ENCODE measurements around the gene BSG. TPM values are rescaled to one million over a fixed set of nuclear protein-coding genes. Genes with fewer than 3 reads are reported as not detected.

Gene BSG
- total RNA-seq, 1 donor = 94.2 TPM

DNA sequence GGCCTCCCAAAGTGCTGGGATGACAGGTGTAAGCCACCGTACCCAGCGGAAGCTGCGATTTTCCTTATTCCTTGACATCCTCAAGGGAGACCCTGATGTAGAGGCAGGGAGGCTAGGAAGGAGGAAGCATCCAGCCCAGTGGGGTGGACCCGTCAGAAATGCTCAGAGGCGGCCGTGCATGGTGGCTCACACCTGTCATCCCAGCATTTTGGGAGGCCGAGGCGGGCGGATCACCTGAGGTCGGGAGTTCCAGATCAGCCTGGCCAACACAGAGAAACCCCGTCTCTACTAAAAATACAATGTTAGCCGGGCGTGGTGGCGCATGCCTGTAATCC, 17.0 kb upstream of the BSG start:
- Histone ChIP-seq H3K4me3 (ENCODE audit: low read length) (no peak overlapping the region), H3K9me3 (ENCODE audit: low read depth, low read length) (no peaks in the 10 kb centered on the region), H3K27me3 (ENCODE audit: insufficient read depth, low read length) (no peaks in the 10 kb centered on the region), H3K4me1 (ENCODE audit: insufficient read depth, low read length) (peaks cover 6% of the 10 kb centered on the region)

DNA sequence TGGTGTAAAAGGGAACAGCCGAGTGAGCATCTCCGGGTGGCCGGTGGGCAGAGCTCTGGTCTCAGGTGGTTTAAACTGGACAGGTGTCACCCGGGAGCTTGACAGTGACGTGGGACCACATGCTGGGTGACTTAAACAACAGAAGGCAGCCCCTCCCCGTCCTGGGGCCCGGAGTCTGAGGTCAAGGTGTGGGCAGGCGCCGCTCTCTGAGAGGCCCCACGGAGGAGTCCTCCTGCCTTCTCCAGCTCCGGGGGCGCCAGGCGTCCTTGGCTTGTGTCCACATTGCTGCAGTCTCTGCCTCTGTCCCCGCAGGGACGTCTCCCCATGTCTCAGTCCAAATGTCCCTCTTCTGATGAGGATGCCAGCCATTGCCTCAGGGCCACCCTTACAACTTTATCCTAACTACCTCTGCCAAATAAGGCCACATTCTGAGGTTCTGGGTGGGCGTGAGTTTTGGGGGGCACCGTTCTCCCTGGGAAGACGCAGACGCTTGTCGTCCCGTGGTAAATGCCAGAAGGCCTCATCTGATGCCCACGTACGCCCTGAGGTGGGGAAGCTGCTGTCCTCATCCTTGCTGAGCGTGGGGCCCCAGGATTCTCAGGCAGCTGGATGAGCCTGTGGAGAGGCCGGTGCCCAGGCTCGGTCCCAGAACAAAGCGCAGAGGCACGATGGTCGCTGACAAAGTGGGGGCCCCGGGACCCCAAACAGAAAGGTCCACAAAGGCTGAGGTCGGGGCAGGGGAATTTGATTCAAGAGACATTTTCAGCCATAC, 15.6 kb upstream of the BSG start:
- H3K4me3 ChIP-seq (ENCODE audit: low read length) = no peak overlapping the region
- no peaks in the 10 kb centered on the region for H3K27me3 ChIP-seq (ENCODE audit: insufficient read depth, low read length)
- no peaks in the 10 kb centered on the region for H3K9me3 ChIP-seq (ENCODE audit: low read depth, low read length)
- H3K4me1 ChIP-seq (ENCODE audit: insufficient read depth, low read length) = peaks cover 6% of the 10 kb centered on the region

DNA sequence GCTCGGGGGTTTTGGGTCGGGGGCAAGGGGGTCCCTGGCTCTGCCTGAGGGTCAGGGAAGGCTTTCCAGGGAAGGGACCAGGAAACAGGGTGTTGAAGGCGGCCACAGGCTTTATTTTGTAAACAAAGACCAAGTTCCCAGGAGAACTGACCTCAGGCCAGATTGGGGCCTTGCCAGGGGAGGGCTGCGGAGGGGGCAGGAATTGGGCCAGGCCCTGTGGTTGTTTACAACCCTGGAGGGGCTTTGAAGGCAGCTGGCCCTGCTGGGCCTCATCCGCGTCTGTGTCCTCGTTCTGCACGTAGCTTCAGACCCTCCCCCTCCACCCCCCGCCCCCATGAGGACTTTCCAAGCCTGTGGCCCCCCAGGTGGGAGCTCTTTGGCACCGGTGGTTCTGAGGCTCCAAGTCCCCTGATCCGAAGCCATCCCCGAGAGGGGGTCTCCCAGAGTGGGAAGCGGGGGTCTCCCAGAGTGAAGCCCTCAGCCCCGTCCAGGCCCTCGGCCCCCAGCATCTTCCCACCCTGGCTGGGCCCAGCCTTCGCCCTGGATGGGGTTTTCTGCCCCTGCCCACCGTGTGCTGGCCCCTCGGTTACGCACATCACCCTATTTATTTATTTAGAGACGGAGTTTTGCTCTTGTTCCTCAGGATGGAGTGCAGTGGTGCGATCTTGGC, 13.5 kb upstream of the BSG start:
- Histone ChIP-seq H3K4me3 (ENCODE audit: low read length) (no peak overlapping the region), H3K9me3 (ENCODE audit: low read depth, low read length) (no peaks in the 10 kb centered on the region), H3K27me3 (ENCODE audit: insufficient read depth, low read length) (no peaks in the 10 kb centered on the region), H3K4me1 (ENCODE audit: insufficient read depth, low read length) (peaks cover 6% of the 10 kb centered on the region)

DNA sequence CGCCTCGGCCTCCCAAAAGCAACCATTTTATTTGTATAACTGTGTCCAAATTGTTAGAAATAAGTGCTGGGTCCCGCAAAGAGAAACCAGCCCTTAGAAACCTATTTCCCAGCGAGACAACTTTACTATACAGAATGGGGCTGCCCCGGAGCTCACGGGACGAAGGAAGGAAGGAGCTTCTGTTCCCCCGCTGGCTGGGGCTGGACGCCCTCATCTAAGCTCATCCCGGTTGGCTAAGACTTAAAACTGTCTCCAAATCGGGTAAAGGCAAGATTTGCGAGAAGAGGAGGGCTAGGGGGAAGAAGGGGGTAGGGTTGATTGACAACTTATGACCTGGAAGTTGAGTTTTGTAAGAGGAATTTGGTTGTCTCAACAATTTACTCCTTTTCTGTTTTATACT, 12.3 kb upstream of the BSG start:
- Histone ChIP-seq H3K27me3 (ENCODE audit: insufficient read depth, low read length) (no peaks in the 10 kb centered on the region), H3K4me1 (ENCODE audit: insufficient read depth, low read length) (peaks cover 6% of the 10 kb centered on the region), H3K4me3 (ENCODE audit: low read length) (no peak overlapping the region), H3K9me3 (ENCODE audit: low read depth, low read length) (no peaks in the 10 kb centered on the region)

DNA sequence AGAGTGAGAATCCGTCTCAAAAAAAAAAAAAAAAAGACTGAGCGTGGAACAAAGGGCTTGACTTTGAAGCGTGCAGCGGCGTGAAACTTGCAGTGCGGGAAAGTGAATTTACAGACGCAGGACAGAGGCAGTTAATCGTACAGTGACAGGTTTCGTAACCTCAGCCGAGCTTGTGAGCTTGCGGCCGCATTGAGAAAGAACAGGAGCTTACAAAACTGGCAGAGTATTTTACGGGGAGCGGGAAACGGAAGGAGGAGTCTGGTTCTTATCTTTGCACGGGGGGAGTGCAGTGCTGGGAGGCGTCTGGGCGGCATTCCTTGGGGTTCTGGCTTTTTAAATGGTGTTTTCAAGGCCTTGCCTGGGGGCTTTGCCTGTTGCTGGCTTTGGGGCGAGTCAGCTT, 6.0 kb upstream of the BSG start:
- no peaks in the 10 kb centered on the region for H3K27me3 ChIP-seq (ENCODE audit: insufficient read depth, low read length)
- peaks cover 25% of the 10 kb centered on the region for H3K4me1 ChIP-seq (ENCODE audit: insufficient read depth, low read length)
- H3K4me3 ChIP-seq (ENCODE audit: low read length) = peak overlapping the region; percentile 28
- no peaks in the 10 kb centered on the region for H3K9me3 ChIP-seq (ENCODE audit: low read depth, low read length)

DNA sequence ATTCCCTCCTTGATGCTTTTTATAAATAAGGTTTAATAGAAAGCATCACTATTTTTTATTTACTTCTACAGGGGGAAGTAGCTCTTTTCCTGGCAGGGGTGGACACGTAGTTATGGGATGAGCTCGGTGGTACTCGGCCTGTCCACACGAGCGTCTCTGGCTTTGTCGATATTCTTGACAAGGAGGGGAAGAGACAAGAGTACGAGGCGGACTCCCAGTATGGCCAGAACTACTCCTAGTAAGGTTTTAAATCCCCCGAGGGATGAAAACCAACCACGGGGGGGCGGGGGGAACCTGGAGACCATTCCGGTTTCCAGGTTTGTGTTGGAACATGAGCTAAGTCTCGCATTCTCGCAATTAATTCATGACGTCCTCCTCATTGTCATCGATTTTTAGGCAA, 5.6 kb upstream of the BSG start:
- Histone ChIP-seq H3K27me3 (ENCODE audit: insufficient read depth, low read length) (no peaks in the 10 kb centered on the region), H3K9me3 (ENCODE audit: low read depth, low read length) (no peaks in the 10 kb centered on the region), H3K4me1 (ENCODE audit: insufficient read depth, low read length) (peaks cover 29% of the 10 kb centered on the region), H3K4me3 (ENCODE audit: low read length) (peak overlapping the region; percentile 28)

DNA sequence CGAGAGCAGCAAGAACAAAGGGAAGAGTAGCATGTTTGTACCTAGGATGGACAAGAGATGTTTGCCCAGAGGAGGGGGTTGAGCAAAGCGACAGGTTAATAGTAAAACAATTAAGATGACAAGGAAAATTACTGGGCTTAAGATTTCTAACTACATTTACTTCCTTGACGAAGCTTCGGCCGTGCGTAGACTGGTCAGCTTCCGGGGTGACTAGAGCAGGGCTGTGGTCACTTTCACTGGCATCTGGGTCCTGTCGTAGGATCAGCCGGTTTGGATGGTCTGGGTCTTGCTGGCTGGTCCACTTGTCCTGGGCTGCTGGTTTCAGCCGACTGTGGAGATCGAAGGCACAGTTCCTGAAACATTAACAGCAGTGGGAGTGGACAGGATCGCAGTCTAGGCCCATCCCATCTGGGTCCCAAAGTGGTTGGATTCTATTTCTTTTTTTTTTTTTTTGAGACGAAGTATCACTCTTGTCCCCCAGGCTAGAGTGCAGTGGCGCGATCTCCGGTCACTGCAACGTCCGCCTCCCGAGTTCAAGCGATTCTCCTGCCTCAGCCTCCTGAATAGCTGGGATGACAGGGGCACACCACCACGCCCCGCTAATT, 5.0 kb upstream of the BSG start:
- H3K27me3 ChIP-seq (ENCODE audit: insufficient read depth, low read length) = no peaks in the 10 kb centered on the region
- H3K9me3 ChIP-seq (ENCODE audit: low read depth, low read length) = no peaks in the 10 kb centered on the region
- H3K4me1 ChIP-seq (ENCODE audit: insufficient read depth, low read length) = peaks cover 29% of the 10 kb centered on the region
- H3K4me3 ChIP-seq (ENCODE audit: low read length) = peak overlapping the region; percentile 28

DNA sequence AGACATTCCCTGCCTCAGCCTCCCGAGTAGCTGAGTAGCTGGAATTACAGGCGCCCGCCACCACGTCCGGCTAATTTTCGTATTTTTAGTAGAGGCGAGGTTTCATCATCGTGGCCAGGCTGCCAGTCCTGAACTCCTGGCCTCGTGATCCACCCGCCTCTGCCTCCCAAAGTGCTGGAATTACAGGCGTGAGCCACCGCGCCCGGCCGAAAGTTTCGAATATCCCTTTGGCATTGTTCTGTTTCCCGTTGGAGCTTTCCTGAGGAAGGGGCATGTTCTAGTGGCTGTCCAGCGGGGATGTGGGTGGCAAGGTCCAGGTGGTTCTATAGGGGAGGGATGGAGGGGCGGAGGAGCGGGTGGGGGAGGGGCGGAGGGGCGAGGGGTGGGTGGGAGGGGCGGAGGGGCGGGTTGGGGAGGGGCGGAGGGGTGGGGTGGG, 2.1 kb upstream of the BSG start:
- H3K27me3 ChIP-seq (ENCODE audit: insufficient read depth, low read length) = no peaks in the 10 kb centered on the region
- H3K4me3 ChIP-seq (ENCODE audit: low read length) = no peak overlapping the region
- H3K4me1 ChIP-seq (ENCODE audit: insufficient read depth, low read length) = peaks cover 53% of the 10 kb centered on the region
- no peaks in the 10 kb centered on the region for H3K9me3 ChIP-seq (ENCODE audit: low read depth, low read length)

DNA sequence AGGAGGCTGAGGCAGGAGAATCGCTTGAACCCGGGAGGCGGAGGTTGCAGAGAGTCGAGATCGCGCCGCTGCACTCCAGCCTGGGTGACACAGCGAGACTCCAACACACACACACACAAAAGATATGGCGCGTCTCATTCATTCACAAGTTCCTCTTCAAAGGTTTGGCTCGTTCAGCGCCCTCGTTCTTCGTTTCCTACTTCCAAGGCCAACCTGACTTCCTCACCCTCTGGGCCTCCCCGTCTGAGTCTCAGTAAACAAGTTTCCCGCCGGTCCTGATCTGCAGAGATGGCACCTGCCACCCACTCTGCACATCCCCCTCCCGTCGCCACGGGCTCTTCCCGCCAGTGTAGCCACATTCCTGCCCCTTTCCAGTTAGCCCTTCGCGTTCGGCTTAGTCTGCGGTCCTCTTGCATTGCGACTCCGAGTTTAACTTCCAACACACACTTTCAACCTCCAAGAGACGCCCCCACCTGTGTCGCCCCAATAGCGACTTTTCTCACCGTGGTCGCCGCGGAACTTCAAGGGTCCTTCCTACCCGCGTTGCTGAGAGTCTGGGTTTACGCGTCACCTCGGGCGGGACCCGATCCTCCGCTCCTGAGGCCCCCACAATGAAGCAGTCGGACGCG, 1.3 kb upstream of the BSG start:
- Histone ChIP-seq H3K27me3 (ENCODE audit: insufficient read depth, low read length) (no peaks in the 10 kb centered on the region), H3K9me3 (ENCODE audit: low read depth, low read length) (no peaks in the 10 kb centered on the region), H3K4me3 (ENCODE audit: low read length) (peak overlapping the region; percentile 85), H3K4me1 (ENCODE audit: insufficient read depth, low read length) (peaks cover 58% of the 10 kb centered on the region)

DNA sequence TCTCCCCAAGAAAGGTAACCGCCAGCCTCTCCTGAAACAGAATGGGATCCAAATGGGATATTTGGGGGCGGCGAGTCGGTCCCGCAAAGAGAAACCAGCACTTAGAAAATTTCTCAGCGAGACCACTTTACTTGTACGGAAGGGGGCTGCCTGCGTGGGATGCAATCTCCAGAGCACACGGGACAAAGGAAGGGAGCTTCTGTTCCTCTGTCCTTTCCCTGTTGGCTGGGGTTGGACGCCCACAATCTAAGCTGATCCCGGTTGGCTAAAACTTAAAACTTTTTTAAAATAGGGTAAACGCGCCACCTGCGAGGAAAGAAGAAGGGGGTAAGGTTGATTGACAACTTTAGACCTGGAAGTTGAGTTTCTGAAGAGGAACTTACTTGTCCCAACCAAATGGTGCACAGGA, 826 bp upstream of the BSG start:
- H3K4me3 ChIP-seq (ENCODE audit: low read length) = peak overlapping the region; percentile 85
- H3K9me3 ChIP-seq (ENCODE audit: low read depth, low read length) = no peaks in the 10 kb centered on the region
- H3K27me3 ChIP-seq (ENCODE audit: insufficient read depth, low read length) = no peaks in the 10 kb centered on the region
- H3K4me1 ChIP-seq (ENCODE audit: insufficient read depth, low read length) = peaks cover 58% of the 10 kb centered on the region

DNA sequence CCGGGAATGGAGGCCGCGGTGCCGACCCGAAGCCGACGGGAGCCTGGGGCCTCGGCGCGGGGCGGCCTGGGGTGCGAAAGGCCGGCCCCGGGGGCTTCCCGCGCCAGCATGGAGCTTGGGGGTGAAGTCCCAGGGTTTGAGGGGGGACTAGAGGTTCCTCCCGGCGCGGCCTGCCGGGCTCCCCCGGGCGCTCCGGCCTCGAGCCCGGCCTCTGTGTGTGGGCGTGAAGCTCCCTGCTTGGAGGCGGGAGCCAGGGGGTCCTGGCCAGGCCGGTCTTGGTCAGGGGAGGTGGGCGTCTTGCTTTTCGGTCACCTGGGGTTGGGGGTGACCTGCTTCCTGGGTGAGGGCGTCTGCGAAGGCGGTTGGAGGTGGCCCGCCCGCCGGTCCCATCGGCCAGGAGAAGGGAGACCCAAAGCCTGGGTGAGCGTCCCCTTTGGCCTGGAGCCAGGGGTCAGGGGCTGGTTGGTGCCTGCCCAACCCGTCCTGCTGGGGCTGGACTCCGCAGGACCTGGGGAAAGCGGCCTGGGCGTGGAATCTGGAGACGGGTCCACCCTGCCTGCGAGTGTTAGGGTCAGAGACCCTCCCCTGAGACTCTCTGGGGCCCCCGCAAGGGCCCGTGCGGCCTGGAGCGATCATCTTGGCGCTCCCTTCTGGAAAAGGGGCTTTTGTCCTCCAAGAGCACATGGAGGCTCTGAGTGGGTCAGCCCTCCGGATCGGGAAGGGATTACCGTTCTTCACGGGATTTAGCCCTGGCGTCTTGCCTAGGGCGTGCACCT, 535 bp downstream of the BSG start:
- H3K4me1 ChIP-seq (ENCODE audit: insufficient read depth, low read length) = peaks cover 45% of the 10 kb centered on the region
- H3K27me3 ChIP-seq (ENCODE audit: insufficient read depth, low read length) = no peaks in the 10 kb centered on the region
- no peaks in the 10 kb centered on the region for H3K9me3 ChIP-seq (ENCODE audit: low read depth, low read length)
- H3K4me3 ChIP-seq (ENCODE audit: low read length) = peak overlapping the region; percentile 85

DNA sequence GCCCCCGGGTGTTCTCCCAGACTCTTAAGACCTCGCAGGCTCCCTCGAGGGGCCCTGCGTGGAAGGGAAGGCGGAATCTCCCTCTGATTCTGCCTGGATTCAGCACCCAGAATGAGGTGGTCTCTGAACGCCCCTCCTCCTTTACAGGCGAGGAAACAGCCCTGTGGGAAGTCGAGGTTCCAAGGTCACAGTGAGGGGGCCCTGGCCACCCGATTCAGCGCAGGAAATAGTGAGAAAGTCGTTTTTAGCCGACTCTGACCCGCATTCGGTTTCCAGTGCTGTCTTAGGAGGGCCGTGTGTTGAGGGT, 1.1 kb downstream of the BSG start:
- Histone ChIP-seq H3K4me3 (ENCODE audit: low read length) (peak overlapping the region; percentile 85), H3K4me1 (ENCODE audit: insufficient read depth, low read length) (peaks cover 43% of the 10 kb centered on the region), H3K9me3 (ENCODE audit: low read depth, low read length) (no peaks in the 10 kb centered on the region), H3K27me3 (ENCODE audit: insufficient read depth, low read length) (no peaks in the 10 kb centered on the region)

DNA sequence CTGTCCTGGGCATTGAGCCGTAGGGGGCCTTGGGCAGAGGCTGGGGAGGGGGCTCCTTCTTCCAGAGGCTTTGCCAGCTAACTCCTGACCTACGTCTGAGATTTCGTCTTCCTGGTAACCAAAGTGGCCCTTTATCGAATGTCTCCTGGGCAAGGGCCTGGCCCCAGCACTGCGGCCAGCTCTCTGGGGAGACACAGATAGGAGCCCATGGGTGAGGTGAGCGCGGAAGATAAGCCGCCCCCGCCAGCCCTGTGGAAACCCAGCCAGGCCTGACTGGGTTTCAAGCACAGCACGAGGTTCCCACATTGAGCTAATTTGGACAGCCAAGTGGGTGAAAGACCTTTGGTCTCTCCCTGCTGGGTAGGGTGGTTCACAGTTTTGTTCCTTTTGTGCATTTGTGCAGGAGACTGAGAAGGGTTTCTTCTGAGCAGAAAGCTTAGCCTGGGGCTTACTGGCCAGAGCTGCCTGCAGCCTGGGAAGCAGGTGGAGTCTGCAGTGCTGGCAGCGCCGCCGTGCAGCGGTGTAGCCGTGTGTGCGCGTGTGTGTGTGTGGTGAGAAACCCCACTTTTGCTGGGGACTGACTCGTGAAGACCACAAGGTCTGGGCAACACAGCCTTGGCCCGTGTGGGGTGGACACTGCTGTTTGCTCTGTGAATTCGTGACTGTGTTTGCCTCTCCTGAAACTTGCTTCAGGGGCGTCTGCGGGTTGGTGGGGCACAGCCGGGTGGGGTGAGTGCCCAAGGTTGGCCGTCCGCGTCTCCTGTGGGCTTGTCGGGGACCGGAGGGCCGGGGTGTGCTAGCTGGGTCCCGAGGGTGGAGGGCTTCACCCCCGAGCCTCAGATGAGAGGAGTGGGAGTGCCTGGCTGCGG, 2.5 kb downstream of the BSG start:
- Histone ChIP-seq H3K27me3 (ENCODE audit: insufficient read depth, low read length) (no peaks in the 10 kb centered on the region), H3K4me1 (ENCODE audit: insufficient read depth, low read length) (peaks cover 43% of the 10 kb centered on the region), H3K9me3 (ENCODE audit: low read depth, low read length) (no peaks in the 10 kb centered on the region), H3K4me3 (ENCODE audit: low read length) (no peak overlapping the region)
